GM21717 (cell line): Measurements from ENCODE around the gene CDKAL1.
"Not testable (repeated sequence)": the region's sequence is repeated elsewhere in the genome, so short reads cannot be mapped to it uniquely, and the experiment has no call there.

ENCODE experiments used
- ATAC-seq: cut with Tn5 transposase; IDR thresholded peaks from one replicate; pipeline ENCODE4 v1.9.1; 2021; ENCODE audit warnings: mild to moderate bottlenecking, moderate library complexity; ENCODE audit not compliant: unreplicated experiment

CDKAL1 gene

DNA sequence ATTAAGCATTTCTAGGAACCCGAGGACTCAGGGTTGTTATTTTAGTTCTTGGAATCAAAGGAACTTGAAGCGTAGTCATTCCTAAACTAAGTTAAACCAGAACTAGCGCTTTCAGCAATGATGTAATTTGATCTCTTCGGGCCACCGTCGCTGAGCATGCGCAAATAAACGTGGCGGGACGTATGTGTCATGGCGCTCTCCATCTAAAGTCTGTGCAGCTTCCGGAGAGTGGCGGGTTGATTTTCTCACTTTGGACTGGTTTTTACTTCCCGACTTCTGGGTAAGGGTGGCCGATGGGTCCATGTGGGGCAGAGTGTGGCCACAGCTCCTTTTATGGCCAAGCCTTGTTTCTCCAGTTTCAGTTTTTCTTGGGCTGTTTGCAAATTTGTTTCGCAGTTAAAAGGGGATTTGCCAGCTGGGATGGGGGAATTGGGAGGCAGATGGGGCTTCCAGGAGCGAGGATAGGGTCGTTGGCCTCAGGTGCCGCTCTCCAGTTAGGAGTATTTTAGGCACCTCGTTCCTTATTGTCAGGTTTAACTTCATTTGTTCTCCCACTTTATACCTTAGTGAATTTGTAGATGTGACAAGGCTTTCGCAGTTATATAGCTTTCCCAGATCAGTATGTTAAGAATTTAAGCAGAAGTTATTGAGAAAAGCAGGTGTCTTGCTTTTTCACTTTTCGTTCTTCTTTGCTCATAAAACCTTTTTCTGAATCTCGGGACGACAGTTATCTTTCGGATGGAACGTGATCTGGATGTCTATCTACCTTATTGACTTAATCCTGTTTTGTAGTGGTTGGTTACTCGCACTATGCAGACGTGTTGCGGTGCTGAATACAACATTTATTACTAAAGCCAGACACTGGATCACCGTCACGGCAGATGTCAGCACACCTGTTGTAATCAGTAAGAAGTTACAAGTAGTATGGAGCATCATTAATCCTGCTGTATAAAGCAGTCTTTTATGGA lies at the start of gene CDKAL1:
TSS of gene CDKAL1 (plus strand) at position 163 of the 968 bp plus-strand sequence. CDS start 11,894 bp downstream, outside the sequence.
- peak; percentile 80 for ATAC-seq

- no peak for ATAC-seq
Observed at GRCh38 chr6:20486641-20487040, 47.6 kb upstream of the CDKAL1 start.

GRCh38 chr6:20487669-20488375 lies 46.4 kb upstream of the CDKAL1 start:
- ATAC-seq, result no peak

DNA sequence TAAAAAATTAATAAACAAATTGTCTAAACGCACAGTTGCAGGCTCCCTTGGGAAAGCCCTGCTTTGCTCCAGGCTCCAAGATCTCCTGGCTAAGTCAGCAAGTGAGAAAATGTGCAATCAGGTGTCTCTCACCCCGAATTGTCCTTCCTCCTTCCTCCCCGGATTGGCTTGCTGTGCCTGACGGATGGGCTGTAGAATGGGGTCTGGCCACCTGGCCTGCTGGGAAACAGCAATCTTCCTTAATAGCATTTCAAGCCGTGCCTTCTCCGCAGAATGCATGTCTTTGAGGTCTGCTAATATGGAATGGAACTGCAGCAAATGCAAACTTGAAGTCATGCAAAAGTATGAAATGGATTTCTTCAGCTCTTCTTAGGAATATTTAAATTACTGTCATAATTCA lies 43.7 kb upstream of the CDKAL1 start:
- no peak for ATAC-seq

GRCh38 chr6:20492099-20492498 lies 42.2 kb upstream of the CDKAL1 start:
- ATAC-seq, result no peak

- ATAC-seq, result no peak
Observed at GRCh38 chr6:20497216-20498040, 36.8 kb upstream of the CDKAL1 start.

GRCh38 chr6:20498041-20498385 lies 36.2 kb upstream of the CDKAL1 start:
- ATAC-seq, result no peak

- ATAC-seq, result no peak
Observed at GRCh38 chr6:20509212-20509611, 25.0 kb upstream of the CDKAL1 start.

- no peak for ATAC-seq
Observed at GRCh38 chr6:20511852-20512251, 22.4 kb upstream of the CDKAL1 start.

GRCh38 chr6:20525208-20525607 lies 9.0 kb upstream of the CDKAL1 start:
- ATAC-seq, result not testable (repeated sequence)

DNA sequence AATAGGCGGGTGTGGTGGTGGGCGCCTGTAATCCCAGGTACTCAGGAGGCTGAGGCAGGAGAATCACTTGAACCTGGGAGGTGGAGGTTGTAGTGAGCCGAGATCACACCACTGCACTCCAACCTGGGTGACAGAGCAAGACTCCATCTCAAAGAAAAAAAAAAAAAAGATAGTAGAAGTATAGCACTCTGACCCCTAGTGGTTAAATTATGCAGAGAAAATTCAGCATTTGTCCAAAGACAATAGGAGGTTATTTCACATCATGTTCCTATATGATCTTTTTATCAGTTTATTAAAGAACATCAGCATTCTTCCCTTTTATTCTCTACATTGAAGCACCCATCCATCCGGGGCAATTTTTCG lies 5.2 kb upstream of the CDKAL1 start:
- ATAC-seq, result not testable (repeated sequence)

DNA sequence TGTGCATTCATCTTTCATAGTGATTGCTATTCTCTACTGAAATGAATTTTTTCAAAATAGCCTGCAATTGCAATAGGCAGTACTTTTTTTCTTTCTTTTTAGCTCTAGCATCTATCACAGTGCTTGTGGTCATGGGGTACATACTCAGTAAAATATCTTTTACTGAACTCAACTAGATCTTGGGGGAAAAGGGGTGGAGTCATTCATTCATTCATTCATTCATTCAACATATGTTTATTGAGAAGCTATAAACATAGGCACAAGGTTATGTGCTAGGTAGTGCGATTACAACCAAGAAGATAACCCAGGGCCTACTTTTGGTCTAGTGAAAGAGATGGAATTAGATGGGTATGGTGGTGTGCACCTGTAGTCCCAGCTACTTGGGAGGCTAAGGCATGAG lies 1.4 kb upstream of the CDKAL1 start:
- no peak for ATAC-seq

GRCh38 chr6:20533746-20534294 lies 437 bp upstream of the CDKAL1 start:
- ATAC-seq, result peak; percentile 7

DNA sequence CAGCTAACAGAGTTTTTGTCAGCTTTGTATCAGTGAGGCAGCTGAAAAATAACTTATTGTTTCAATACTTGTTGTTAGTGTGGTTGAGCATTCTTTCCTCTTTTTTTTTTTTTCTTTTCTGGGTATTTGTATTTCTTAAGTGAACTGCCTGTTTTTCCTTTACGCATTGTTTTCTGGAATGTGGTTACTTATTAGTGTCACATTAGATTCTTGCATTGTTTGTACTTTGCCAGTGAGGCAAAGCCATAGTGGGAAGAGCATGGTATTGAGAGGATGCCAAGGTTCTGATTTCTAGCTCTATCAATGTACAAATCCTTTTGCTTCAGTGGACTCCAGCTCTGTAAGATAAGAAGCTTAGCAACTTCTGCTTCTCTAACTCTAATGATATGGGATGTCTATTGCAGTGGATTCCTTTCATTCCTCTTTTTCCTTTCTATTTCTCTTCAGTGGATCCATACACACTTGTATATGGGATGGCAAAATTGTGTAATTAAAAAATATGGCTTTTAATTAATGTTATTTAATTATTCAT lies 3.9 kb downstream of the CDKAL1 start:
- ATAC-seq, result no peak

DNA sequence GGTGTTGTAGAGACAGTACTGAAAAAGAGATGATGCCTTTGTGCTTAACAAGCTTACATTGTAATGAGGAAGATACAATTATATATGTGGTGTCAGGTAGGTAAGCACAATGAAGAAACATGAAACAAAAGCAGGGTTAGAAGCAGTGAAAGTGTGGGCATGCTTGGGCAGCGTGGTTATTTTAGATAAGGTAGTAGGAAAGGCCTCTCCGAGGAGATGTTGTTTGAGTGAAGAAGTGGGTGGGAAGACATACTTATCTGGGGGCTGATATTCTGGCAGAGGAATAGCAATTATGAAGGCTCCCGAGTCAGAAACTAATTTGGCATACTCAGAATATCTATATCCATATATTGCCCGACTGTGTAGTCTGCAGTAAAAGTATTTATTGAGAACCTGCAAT lies 4.7 kb downstream of the CDKAL1 start:
- no peak for ATAC-seq

GRCh38 chr6:20539387-20539786 lies 5.1 kb downstream of the CDKAL1 start:
- no peak for ATAC-seq

GRCh38 chr6:20540683-20541082 lies 6.4 kb downstream of the CDKAL1 start:
- no peak for ATAC-seq

DNA sequence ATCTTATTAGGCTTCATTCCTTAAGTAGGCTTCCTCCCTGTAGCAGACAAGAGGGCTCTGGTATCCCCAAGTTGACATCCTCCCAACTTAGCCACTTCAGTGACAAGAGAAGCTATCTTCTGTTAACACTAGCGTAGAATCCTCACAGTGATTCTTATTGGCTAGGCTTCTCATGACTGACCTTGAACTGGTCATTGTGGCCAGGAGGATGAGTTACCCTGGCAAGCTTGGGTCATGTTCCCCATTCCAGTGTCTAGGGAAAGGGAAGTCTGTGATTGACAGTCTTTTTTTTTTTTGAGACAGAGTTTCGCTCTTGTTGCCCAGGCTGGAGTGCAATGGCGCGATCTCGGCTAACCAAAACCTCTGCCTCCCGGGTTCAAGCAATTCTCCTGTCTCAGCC lies 7.1 kb downstream of the CDKAL1 start:
- ATAC-seq, result no peak

- ATAC-seq, result peak; percentile 98
Observed at GRCh38 chr6:20542927-20543602, 8.8 kb downstream of the CDKAL1 start.

DNA sequence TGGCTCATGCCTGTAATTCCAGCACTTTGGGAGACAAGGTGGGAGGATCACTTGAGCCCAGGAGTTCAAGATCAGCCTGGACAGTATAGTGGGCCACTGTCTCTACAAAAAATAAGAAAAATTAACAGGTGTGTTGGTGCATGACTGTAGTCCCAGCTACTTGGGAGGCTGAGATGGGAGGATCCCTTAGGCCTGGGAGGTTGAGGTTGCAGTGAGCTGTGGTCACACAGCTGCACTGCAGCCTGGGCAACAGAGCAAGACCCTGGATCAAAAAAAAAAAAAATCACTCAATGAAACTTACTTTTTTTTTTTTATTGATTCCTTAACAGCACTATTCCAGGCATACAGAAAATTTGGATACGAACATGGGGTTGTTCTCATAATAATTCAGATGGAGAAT lies 14.0 kb downstream of the CDKAL1 start:
- ATAC-seq, result no peak
